ENCODE measurements around the gene ALOX5AP. TPM values are rescaled to one million over a fixed set of nuclear protein-coding genes. Genes with fewer than 3 reads are reported as not detected.
A peak's percentile ranks its signal among the peaks of the same experiment; 100 is the strongest.

Gene ALOX5AP
- total RNA-seq, 1 donor from 2014 or later = not detected

- Mint-ChIP-seq H3K4me3 (no peak overlapping the region), H3K27ac (no peak overlapping the region), H3K4me1 (peaks cover 34% of the 10 kb centered on the region), H3K36me3 (no peaks in the 10 kb centered on the region), H3K27me3 (ENCODE audit: insufficient read depth, low read depth) (peaks cover 2% of the 10 kb centered on the region), H3K9me3 (no peaks in the 10 kb centered on the region)
- Histone ChIP-seq H3K9me3 (ENCODE audit: low read depth) (no peaks in the 10 kb centered on the region), H2AFZ (replicated peaks) (no peak overlapping the region), H3K36me3 (no peaks in the 10 kb centered on the region), H3F3A (ENCODE audit: low read depth) (no peaks in the 10 kb centered on the region), H3K79me2 (ENCODE audit: low read depth) (no peaks in the 10 kb centered on the region), H4K20me1 (ENCODE audit: low read depth) (no peaks in the 10 kb centered on the region), H3K4me2 (no peak overlapping the region), H3K4me1 (no peaks in the 10 kb centered on the region), H3K27me3 (no peaks in the 10 kb centered on the region), H3K4me3 (no peak overlapping the region), H3K27ac (no peak overlapping the region), H3K9ac (no peak overlapping the region)
- TF ChIP-seq EZH2phosphoT487 (IDR thresholded peaks at IDR 0.05) (no peak), EZH2 (IDR thresholded peaks at IDR 0.05) (no peak), CTCF (IDR thresholded peaks at IDR 0.05) (no peak)
- no peak for DNase-seq (ENCODE audit: low spot score)
These were observed 36.8 kb upstream of the ALOX5AP start for GRCh38 chr13:30698488-30699005.

- H3K9ac ChIP-seq = no peak overlapping the region
- TF ChIP-seq EZH2phosphoT487 (IDR thresholded peaks at IDR 0.05) (no peak), EZH2 (IDR thresholded peaks at IDR 0.05) (no peak), CTCF (IDR thresholded peaks at IDR 0.05) (no peak)
- no peak overlapping the region for H2AFZ ChIP-seq (replicated peaks)
- no peaks in the 10 kb centered on the region for H3K79me2 ChIP-seq (ENCODE audit: low read depth)
- Mint-ChIP-seq H3K4me1 (peaks cover 33% of the 10 kb centered on the region), H3K36me3 (no peaks in the 10 kb centered on the region), H3K4me3 (no peak overlapping the region), H3K9me3 (no peaks in the 10 kb centered on the region), H3K27ac (no peak overlapping the region), H3K27me3 (ENCODE audit: insufficient read depth, low read depth) (peaks cover 4% of the 10 kb centered on the region)
- H3K4me2 ChIP-seq = no peak overlapping the region
- H3K36me3 ChIP-seq = no peaks in the 10 kb centered on the region
- no peaks in the 10 kb centered on the region for H3K27me3 ChIP-seq
- no peak overlapping the region for H3K27ac ChIP-seq
- no peak overlapping the region for H3K4me3 ChIP-seq
- no peak for DNase-seq (ENCODE audit: low spot score)
- H3K4me1 ChIP-seq = no peaks in the 10 kb centered on the region
- no peaks in the 10 kb centered on the region for H4K20me1 ChIP-seq (ENCODE audit: low read depth)
- H3F3A ChIP-seq (ENCODE audit: low read depth) = no peaks in the 10 kb centered on the region
- no peaks in the 10 kb centered on the region for H3K9me3 ChIP-seq (ENCODE audit: low read depth)
These were observed 35.0 kb upstream of the ALOX5AP start for GRCh38 chr13:30700364-30700763.

- no peaks in the 10 kb centered on the region for H3K27me3 ChIP-seq
- no peaks in the 10 kb centered on the region for H3K36me3 ChIP-seq
- no peak overlapping the region for H3K27ac Mint-ChIP-seq
- no peak overlapping the region for H2AFZ ChIP-seq (replicated peaks)
- H3K9ac ChIP-seq = no peak overlapping the region
- no peaks in the 10 kb centered on the region for H4K20me1 ChIP-seq (ENCODE audit: low read depth)
- no peak overlapping the region for H3K27ac ChIP-seq
- H3K9me3 ChIP-seq (ENCODE audit: low read depth) = no peaks in the 10 kb centered on the region
- H3K36me3 Mint-ChIP-seq = no peaks in the 10 kb centered on the region
- H3K9me3 Mint-ChIP-seq = no peaks in the 10 kb centered on the region
- H3K4me1 ChIP-seq = no peaks in the 10 kb centered on the region
- no peaks in the 10 kb centered on the region for H3K79me2 ChIP-seq (ENCODE audit: low read depth)
- TF ChIP-seq CTCF (IDR thresholded peaks at IDR 0.05) = peak; percentile 24
- TF ChIP-seq EZH2 (IDR thresholded peaks at IDR 0.05) = no peak
- no peak overlapping the region for H3K4me2 ChIP-seq
- no peak for DNase-seq (ENCODE audit: low spot score)
- H3F3A ChIP-seq (ENCODE audit: low read depth) = no peaks in the 10 kb centered on the region
- H3K4me3 ChIP-seq = no peak overlapping the region
- no peak overlapping the region for H3K4me3 Mint-ChIP-seq
- H3K27me3 Mint-ChIP-seq (ENCODE audit: insufficient read depth, low read depth) = peaks cover 2% of the 10 kb centered on the region
- peaks cover 19% of the 10 kb centered on the region for H3K4me1 Mint-ChIP-seq
These were observed 33.3 kb upstream of the ALOX5AP start for GRCh38 chr13:30702006-30702405.
